Measurements from ENCODE around the gene CLIC5.

The CLIC5 gene

GRCh38 chr6:45835721-45836437 is 179.8 kb downstream of the CLIC5 start:
- no peak for FAIRE-seq

DNA sequence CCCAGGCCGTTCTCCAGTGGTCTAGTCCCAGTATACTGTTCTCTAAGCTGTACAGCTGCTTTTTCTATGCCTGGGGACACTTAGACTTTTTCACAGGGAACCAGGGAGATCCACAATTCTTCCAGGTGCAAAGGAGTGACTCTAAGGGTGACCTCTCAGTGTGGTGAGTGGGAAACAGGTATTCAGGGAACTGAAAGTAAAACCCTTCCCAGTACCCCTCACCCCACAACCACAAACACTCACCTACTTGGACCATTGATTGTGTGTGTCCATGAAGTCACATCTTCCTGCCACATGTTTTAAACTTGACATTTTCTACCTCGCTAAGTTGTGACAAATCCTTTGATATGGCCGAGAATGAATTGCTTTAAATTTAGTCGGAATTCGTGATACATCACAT is 183.6 kb downstream of the CLIC5 start:
- FAIRE-seq: no peak
